HG03378 (cell line): ENCODE measurements around the gene AFG1L.
A peak's percentile ranks its signal among the peaks of the same experiment; 100 is the strongest.
"Not testable (repeated sequence)": the region's sequence is repeated elsewhere in the genome, so short reads cannot be mapped to it uniquely, and the experiment has no call there.

Experiments used
- ATAC-seq: cut with Tn5 transposase; IDR thresholded peaks from one replicate; pipeline ENCODE4 v1.9.1; 2021; ENCODE audit warnings: mild to moderate bottlenecking, moderate library complexity; ENCODE audit not compliant: unreplicated experiment

Gene AFG1L

GRCh38 chr6:108287373-108287772, 7.5 kb upstream of the AFG1L start:
- ATAC-seq: no peak

DNA sequence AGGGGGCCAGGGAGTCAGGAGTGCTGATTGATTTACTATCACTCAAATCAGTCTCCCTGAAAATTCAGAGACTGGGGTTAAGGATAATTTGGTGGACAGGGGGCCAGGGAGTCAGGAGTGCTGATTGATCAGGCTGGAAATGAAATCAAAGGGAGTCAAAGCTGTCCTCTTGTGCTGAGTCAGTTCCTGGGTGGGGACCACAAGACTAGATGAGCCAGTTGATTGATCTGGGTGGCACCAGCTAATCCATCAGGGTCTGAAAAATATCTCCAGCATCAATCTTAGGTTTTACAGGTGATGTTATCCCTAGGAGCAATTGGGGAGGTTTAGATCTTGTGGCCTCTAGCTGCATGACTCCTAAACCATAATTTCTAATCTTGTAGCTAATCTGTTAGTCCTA, 6.1 kb upstream of the AFG1L start:
- no peak for ATAC-seq

DNA sequence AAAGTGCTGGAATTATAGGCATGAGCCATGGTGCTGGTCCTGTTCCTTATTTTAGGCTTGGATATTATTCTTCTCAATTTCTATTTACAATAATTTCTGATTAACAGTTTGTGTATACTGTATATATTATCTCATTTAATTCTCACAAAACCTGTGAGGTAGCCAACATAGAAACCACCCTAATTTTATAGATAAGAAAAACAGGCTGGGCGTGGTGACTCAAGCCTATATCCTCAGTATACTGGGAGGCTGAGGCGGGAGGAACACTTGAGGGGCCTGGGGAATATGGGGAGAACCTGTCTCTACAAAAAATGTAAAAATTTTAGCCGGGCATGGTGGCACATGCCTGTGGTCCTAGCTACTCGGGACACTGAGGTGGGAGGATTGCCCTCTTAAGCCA, 3.8 kb upstream of the AFG1L start:
- no peak for ATAC-seq

GRCh38 chr6:108292561-108292960, 2.3 kb upstream of the AFG1L start:
- ATAC-seq: not testable (repeated sequence)

DNA sequence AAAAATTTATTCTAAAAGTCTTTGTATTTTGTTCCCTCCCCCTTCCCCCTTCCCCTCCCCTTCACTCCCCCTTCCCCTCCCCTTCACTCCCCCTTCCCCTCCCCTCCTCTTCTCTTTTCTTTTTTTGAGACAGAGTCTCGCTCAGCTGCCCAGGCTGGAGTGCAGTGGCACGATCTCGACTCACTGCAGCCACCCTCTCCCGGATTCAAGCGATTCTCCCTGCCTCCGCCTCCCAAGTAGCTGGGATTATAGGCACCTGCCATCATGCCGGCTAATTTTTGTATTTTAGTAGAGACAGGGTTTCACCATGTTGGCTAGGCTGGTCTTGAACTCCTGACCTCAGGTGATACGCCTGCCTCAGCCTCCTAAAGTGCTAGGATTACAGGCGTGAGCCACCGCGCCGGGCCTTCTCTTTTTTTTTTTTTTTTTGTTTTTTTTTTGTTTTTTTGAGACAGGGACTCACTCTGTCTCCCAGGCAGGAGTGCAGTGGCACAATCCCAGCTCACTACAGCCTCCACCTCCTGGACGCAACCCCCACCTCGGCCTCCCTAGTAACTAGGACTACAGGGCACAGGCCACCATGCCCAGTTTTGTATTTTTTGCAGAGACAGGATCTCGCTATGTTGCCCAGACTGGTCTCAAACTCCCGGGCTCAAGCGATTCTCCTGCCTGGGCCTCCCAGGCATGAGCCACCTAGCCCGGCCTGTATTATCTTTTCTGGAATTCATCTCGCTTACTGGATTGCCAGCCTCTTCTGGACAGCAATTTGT, 1.1 kb upstream of the AFG1L start:
- no peak for ATAC-seq

DNA sequence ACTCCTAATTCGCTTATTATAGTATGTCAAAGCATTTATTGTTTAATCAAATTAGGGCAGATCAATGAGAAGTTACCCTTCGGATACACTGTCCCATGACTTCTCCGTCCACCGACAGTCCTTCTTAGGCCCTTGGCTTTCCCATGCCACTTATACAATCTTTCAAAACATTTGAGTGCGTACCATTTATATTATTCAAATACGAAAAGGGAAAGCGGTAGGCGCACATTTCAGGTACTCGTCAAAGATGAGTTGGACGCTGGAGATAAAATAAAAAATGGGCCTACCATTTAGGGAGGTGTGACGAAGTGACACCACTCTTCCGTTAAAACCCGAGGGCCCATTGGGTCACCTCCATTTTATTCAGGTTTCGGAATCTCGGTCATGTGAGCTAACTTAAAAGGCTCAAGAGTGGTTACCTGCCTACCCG, 542 bp upstream of the AFG1L start:
- ATAC-seq: peak; percentile 12

DNA sequence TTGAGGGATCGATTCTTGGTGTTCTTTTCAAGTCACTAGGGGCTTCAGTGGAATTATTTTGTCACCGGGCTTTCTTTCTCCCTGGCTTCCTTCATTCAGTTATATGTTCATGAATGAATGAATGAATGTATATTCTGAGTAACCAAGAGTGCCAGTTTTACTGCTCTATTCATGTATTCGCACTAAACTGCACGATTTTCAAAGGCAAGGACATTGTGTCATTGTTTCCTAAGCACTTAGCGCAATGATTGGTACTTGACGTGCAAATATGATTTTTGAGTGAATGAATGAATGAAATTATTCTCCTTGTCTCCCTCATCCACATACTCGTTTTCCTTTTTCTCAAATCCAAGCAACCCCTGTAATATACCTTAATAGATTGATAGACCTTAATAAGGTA, 822 bp downstream of the AFG1L start:
- ATAC-seq: no peak

- ATAC-seq: no peak
These were observed 7.5 kb downstream of the AFG1L start for GRCh38 chr6:108302386-108302785.

DNA sequence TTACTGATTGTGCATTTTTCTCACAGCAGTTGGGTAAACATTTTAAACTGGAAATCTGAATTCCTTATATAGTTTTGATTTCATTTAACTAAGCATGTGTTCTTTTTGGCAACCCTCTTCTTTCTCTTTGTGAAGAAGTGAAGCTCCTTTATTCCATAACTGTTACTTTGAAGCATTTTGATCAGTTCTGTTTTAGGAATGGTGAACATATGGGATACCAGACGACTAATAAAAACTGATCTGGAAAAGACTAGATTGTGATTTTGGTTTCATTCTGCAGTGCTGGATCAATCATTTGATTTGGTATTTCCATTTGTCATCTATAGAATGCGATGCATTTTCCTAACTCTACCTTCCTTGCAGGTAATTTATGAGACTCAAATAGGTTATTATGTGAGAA, 9.8 kb downstream of the AFG1L start:
- no peak for ATAC-seq

GRCh38 chr6:108308641-108309040, 13.8 kb downstream of the AFG1L start:
- ATAC-seq: not testable (repeated sequence)

- ATAC-seq: no peak
These were observed 15.0 kb downstream of the AFG1L start for GRCh38 chr6:108309844-108310243.

DNA sequence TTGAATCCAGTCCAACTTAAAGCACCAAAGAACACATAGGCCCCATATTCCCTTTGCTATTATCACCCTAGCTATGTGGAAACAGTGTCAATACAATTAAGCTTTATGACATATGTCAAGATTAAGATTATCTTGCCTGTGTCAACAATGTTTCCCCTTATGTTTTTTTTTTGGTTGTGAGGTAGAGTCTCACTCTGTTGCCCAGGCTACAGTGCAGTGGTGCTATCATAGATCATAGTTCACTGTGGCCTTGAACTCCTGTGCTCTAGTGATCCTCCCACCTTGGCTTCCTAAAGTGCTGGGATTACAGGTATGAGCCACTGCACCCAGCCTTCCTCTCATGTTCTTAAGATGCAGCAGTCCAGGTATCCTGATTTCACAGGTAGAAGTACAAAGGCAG, 17.8 kb downstream of the AFG1L start:
- ATAC-seq: no peak

GRCh38 chr6:108321253-108321747, 26.4 kb downstream of the AFG1L start:
- ATAC-seq: no peak

DNA sequence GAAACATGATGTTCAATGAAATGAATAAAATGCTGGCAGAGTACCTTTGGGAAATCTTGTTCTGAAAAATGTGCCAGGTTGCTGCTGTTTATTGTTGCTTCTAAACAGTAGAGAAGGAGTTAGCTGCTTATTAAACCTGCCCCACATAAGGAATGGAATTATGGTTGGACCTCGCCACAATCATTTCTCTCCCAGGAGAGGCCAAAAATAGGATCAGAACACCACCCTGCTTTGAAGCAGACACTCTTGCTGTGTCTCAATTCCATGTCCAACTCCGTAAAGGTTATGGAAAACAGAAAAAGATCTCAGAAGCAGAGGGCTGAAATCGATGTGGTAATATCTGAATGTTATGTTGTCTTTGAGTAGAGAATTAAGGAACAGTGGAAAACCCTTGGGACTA, 27.9 kb downstream of the AFG1L start:
- ATAC-seq: no peak

DNA sequence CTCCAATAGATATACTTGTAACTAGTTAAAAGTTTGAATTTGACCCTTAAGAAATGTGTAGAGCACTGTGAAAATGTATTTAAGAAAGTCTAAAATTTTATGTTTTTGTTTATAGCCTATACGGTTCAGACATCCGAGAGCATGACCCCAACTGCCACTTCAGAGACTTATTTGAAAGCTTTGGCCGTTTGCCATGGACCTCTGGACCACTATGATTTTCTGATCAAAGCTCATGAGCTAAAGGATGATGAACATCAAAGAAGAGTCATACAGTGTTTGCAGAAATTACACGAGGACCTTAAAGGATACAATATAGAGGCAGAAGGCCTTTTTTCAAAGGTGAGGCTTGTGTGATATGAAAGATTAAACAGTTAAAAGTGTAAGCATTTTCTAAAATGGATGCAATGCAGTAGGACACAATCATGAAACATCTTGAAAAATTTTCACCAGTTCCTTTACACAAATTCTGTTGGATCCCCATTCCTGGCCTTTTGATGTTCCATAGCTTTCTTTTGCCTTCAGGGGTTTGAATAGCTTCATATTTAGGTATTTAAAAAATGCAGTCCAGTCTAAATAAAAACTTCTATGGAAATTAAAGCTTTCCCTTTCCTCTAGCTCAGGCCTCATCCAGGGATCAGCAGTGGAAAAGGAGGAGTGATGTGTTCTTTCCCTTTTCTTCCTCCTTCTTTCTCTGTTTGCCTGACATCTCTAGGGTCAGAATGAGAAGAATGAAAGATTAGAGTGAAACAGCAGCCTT, 29.0 kb downstream of the AFG1L start:
- ATAC-seq: no peak

- not testable (repeated sequence) for ATAC-seq
These were observed 35.4 kb downstream of the AFG1L start for GRCh38 chr6:108330221-108330785.

- no peak for ATAC-seq
These were observed 36.0 kb downstream of the AFG1L start for GRCh38 chr6:108330806-108331205.

DNA sequence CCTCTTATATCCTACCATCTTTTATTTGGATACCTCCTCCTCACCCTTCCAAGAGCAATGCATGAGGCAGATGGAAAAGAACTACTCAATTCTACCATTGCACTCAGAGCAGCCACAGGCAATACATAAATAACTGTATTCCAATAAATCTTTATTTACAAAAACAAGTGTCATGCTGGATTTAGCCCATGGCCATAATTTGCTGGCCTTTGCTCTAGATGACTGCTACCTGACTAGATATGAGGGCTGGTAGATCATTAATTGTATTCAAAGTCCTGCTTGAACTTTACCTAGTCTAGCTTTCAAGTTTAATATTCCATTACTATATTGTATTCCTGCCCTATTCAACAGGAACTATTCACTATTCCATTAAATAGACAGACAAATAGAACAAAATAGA, 37.1 kb downstream of the AFG1L start:
- no peak for ATAC-seq

GRCh38 chr6:108336971-108337370, 42.1 kb downstream of the AFG1L start:
- ATAC-seq: no peak

DNA sequence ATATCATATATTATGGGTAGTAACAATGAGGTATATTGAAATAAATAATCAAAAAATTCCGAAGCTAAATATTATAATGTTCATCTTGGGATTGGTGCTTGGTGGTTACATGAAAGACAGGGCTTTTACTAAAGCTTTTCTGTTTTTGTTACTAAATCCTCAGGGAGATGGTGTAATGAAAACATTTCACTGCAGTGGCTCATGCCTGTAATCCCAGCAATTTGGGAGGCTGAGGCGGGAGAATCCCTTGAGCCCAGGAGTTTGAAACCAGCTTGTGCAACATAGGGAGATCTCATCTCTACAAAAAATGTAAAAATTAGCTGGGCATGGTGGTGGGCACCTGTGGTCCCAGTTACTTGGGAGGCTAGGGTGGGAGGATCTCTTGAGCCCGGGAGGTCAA, 42.9 kb downstream of the AFG1L start:
- ATAC-seq: no peak

DNA sequence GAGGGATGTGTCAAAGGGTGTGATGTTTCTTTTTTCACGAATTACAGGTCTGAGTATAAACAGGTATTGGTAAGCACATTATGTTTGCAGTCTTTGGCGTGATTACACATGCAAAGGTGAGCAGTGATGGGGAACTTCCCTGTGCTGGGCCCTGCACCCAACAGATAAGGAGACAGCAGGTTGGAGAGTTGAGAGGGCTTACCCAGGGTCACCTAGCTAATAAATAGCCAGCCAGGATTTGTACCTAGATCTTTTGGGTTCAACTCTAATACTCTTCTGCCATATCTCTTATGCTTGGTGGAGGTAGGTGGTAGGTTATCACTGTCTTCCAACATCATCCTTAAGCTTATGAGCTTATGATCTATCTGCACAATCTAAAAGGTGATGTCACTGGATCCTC, 46.5 kb downstream of the AFG1L start:
- no peak for ATAC-seq

DNA sequence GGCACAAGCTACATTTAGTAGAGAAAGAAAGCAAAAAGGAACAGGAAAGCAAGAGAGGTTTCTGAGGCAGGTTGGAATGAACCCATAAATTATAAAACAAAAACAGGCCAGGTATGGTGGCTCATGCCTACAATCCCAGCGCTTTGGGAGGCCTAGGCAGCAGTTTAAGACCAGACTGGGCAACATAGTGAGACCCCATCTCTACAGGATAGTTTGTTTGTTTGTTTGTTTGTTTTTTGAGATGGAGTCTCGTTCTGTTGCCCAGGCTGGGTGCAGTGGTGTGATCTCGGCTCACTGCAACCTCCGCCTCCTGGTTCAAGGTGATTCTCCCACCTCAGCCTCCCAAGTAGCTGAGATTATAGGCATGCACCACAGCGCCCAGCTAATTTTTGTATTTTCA, 49.0 kb downstream of the AFG1L start:
- no peak for ATAC-seq
